Measurements from ENCODE around the gene AGPAT1.
"Not testable (repeated sequence)": the region's sequence is repeated elsewhere in the genome, so short reads cannot be mapped to it uniquely, and the experiment has no call there.

The AGPAT1 gene

GRCh38 chr6:32198345-32198696 lies 22.4 kb upstream of the AGPAT1 start:
- DNase-seq: no peak

GRCh38 chr6:32196682-32197616 lies 21.1 kb upstream of the AGPAT1 start:
- DNase-seq: no peak

GRCh38 chr6:32195902-32196681 lies 20.2 kb upstream of the AGPAT1 start:
- peak; percentile 91 for DNase-seq

- DNase-seq: peak; percentile 100
Observed at GRCh38 chr6:32195652-32195901, 19.7 kb upstream of the AGPAT1 start.

GRCh38 chr6:32194825-32195651 lies 19.2 kb upstream of the AGPAT1 start:
- peak; percentile 64 for DNase-seq

- no peak for DNase-seq
Observed at GRCh38 chr6:32194388-32194787, 18.5 kb upstream of the AGPAT1 start.

- not testable (repeated sequence) for DNase-seq
Observed at GRCh38 chr6:32193096-32193495, 17.2 kb upstream of the AGPAT1 start.

- peak; percentile 59 for DNase-seq
Observed at GRCh38 chr6:32192608-32193039, 16.7 kb upstream of the AGPAT1 start, which contains the start of gene GPSM3. GPSM3 (minus strand) TSS chr6:32192643; CDS start chr6:32192513, 130 bp downstream.

- DNase-seq: no peak
Observed at GRCh38 chr6:32191696-32192607, 16.1 kb upstream of the AGPAT1 start.

- no peak for DNase-seq
Observed at GRCh38 chr6:32190911-32191677, 15.2 kb upstream of the AGPAT1 start.

GRCh38 chr6:32190054-32190851 lies 14.4 kb upstream of the AGPAT1 start, which contains the start of gene PBX2:
PBX2 (minus strand) TSS chr6:32190202; CDS start chr6:32189915, 287 bp downstream.
- peak; percentile 93 for DNase-seq

- DNase-seq: no peak
Observed at GRCh38 chr6:32189742-32190053, 13.8 kb upstream of the AGPAT1 start.

GRCh38 chr6:32189069-32189741 lies 13.3 kb upstream of the AGPAT1 start:
- DNase-seq: no peak

- no peak for DNase-seq
Observed at GRCh38 chr6:32188381-32189068, 12.6 kb upstream of the AGPAT1 start.

GRCh38 chr6:32187725-32188380 lies 12.0 kb upstream of the AGPAT1 start:
- DNase-seq: not testable (repeated sequence)

- DNase-seq: no peak
Observed at GRCh38 chr6:32187009-32187709, 11.3 kb upstream of the AGPAT1 start.

GRCh38 chr6:32186151-32186840 lies 10.4 kb upstream of the AGPAT1 start:
- DNase-seq: not testable (repeated sequence)
